Measurements from ENCODE around the gene NDUFB5. TPM values are rescaled to one million over a fixed set of nuclear protein-coding genes. Genes with fewer than 3 reads are reported as not detected.

Gene NDUFB5
- total RNA-seq, 1 donor from 2014 or later = 285 TPM

Small RNAs within 50 kb of the gene (small RNA-seq; reads per million reads assigned to genes)
- gene AC090425.1 (ENCODE audit: low replicate concordance) = not detected
- not detected for gene RF01210 (ENCODE audit: low replicate concordance)

Other genes starting within 250 kb of the NDUFB5 start
- 49.1 TPM for gene GNB4, start 153.3 kb upstream of the NDUFB5 start, total RNA-seq
- gene ACTL6A, start 41.9 kb upstream of the NDUFB5 start, total RNA-seq = 41.9 TPM
- gene MRPL47, start 156 bp upstream of the NDUFB5 start, total RNA-seq = 29.6 TPM
- 51.9 TPM for gene USP13, start 48.2 kb downstream of the NDUFB5 start, total RNA-seq